WTC11 (cell line): ENCODE data around the gene ERP44.

Experiments used
- CREB1 ChIP-seq: sonication (generic); formaldehyde crosslinking; IDR thresholded peaks from 2 replicates; pipeline ENCODE4 v1.8.0; 2023; ENCODE audit warnings: mild to moderate bottlenecking, missing genetic modification reagents
- MAX ChIP-seq: sonication (generic); formaldehyde crosslinking; IDR thresholded peaks from 2 replicates; pipeline ENCODE4 v1.8.0; 2022; ENCODE audit warnings: mild to moderate bottlenecking, missing genetic modification reagents
- SP1 ChIP-seq: sonication (generic); formaldehyde crosslinking; conservative IDR thresholded peaks from 2 replicates; pipeline ENCODE4 v1.8.1; 2022; ENCODE audit warnings: missing genetic modification reagents
- TF ChIP-seq, protein P1 (sequence below): fragments of 200-600 bp; IDR thresholded peaks from 2 replicates; pipeline ENCODE4 v1.8.0; 2022; ENCODE audit warnings: antibody characterized with exemption
- TF ChIP-seq, protein P2 (sequence below): sonication (generic); formaldehyde crosslinking; IDR thresholded peaks from 2 replicates; pipeline ENCODE4 v1.8.0; 2022; ENCODE audit warnings: mild to moderate bottlenecking, missing genetic modification reagents

GRCh38 chr9:100087218-100087617, 11.6 kb downstream of the ERP44 start:
- TF ChIP-seq, protein P1, sequence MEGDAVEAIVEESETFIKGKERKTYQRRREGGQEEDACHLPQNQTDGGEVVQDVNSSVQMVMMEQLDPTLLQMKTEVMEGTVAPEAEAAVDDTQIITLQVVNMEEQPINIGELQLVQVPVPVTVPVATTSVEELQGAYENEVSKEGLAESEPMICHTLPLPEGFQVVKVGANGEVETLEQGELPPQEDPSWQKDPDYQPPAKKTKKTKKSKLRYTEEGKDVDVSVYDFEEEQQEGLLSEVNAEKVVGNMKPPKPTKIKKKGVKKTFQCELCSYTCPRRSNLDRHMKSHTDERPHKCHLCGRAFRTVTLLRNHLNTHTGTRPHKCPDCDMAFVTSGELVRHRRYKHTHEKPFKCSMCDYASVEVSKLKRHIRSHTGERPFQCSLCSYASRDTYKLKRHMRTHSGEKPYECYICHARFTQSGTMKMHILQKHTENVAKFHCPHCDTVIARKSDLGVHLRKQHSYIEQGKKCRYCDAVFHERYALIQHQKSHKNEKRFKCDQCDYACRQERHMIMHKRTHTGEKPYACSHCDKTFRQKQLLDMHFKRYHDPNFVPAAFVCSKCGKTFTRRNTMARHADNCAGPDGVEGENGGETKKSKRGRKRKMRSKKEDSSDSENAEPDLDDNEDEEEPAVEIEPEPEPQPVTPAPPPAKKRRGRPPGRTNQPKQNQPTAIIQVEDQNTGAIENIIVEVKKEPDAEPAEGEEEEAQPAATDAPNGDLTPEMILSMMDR: no peak
- no peak for TF ChIP-seq MAX (CRISPR knock-in tag)
- TF ChIP-seq, protein P2, sequence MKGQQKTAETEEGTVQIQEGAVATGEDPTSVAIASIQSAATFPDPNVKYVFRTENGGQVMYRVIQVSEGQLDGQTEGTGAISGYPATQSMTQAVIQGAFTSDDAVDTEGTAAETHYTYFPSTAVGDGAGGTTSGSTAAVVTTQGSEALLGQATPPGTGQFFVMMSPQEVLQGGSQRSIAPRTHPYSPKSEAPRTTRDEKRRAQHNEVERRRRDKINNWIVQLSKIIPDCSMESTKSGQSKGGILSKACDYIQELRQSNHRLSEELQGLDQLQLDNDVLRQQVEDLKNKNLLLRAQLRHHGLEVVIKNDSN (CRISPR knock-in tag): no peak
- TF ChIP-seq CREB1 (CRISPR knock-in tag): no peak
- no peak for TF ChIP-seq SP1 (CRISPR knock-in tag)
